BE2C (cell line): Measurements from ENCODE around the gene CCDC158.

Source experiments
- DNase-seq: peaks from one replicate; pipeline ENCODE4 v3.0.0-alpha.2; 2020
- H3K27me3 ChIP-seq: fragments of 250-450 bp; sonication (Bioruptor Pico); 2 replicates; pipeline ENCODE4 v1.5.1; 2020; ENCODE audit warnings: mild to moderate bottlenecking
- H3K36me3 ChIP-seq: fragments of 250-450 bp; sonication (Bioruptor Pico); 2 replicates; pipeline ENCODE4 v1.5.1; 2020; ENCODE audit warnings: mild to moderate bottlenecking
- H3K4me1 ChIP-seq: fragments of 250-450 bp; sonication (Bioruptor Pico); 2 replicates; pipeline ENCODE4 v1.5.1; 2020
- H3K4me3 ChIP-seq: 2 replicates; pipeline ENCODE4 v1.5.1; 2011; ENCODE audit warnings: low read depth, low read length
- H3K9me3 ChIP-seq: fragments of 250-450 bp; sonication (Bioruptor Pico); 2 replicates; pipeline ENCODE4 v1.5.1; 2020
- TF ChIP-seq, protein P1 (sequence below): IDR thresholded peaks from 2 replicates; pipeline ENCODE4 v1.5.1; 2012; ENCODE audit warnings: mild to moderate bottlenecking, low read depth, low read length

CCDC158 gene

GRCh38 chr4:76278583-76278982 lies 142.4 kb downstream of the CCDC158 start:
- no peak overlapping the region for H3K4me3 ChIP-seq

GRCh38 chr4:76277667-76278066 lies 143.3 kb downstream of the CCDC158 start:
- H3K9me3 ChIP-seq = no peaks in the 10 kb centered on the region
- peaks cover 7% of the 10 kb centered on the region; the same call in 1 of the 2 replicates for H3K27me3 ChIP-seq
- no peak overlapping the region for H3K4me3 ChIP-seq
- no peaks in the 10 kb centered on the region; the same call in 1 of the 2 replicates for H3K4me1 ChIP-seq
- TF ChIP-seq, protein P1, sequence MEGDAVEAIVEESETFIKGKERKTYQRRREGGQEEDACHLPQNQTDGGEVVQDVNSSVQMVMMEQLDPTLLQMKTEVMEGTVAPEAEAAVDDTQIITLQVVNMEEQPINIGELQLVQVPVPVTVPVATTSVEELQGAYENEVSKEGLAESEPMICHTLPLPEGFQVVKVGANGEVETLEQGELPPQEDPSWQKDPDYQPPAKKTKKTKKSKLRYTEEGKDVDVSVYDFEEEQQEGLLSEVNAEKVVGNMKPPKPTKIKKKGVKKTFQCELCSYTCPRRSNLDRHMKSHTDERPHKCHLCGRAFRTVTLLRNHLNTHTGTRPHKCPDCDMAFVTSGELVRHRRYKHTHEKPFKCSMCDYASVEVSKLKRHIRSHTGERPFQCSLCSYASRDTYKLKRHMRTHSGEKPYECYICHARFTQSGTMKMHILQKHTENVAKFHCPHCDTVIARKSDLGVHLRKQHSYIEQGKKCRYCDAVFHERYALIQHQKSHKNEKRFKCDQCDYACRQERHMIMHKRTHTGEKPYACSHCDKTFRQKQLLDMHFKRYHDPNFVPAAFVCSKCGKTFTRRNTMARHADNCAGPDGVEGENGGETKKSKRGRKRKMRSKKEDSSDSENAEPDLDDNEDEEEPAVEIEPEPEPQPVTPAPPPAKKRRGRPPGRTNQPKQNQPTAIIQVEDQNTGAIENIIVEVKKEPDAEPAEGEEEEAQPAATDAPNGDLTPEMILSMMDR = no peak
- no peak for DNase-seq
- H3K36me3 ChIP-seq = no peaks in the 10 kb centered on the region

More at GRCh38 chr4:76278583-76278982, 142.4 kb downstream of the CCDC158 start:
- Histone ChIP-seq H3K9me3 (no peaks in the 10 kb centered on the region), H3K27me3 (peaks cover 6% of the 10 kb centered on the region; the same call in 1 of the 2 replicates), H3K36me3 (no peaks in the 10 kb centered on the region), H3K4me1 (no peaks in the 10 kb centered on the region; the same call in 1 of the 2 replicates)
- no peak for DNase-seq
- TF ChIP-seq, protein P1 = no peak

- TF ChIP-seq, protein P1 = no peak
- Histone ChIP-seq H3K4me1 (no peaks in the 10 kb centered on the region; the same call in 1 of the 2 replicates), H3K36me3 (no peaks in the 10 kb centered on the region), H3K27me3 (peaks cover 10% of the 10 kb centered on the region), H3K9me3 (no peaks in the 10 kb centered on the region), H3K4me3 (no peak overlapping the region)
- DNase-seq = no peak
These were observed 144.1 kb downstream of the CCDC158 start for GRCh38 chr4:76276813-76277212.

GRCh38 chr4:76275486-76276124 lies 145.3 kb downstream of the CCDC158 start:
- no peak for DNase-seq
- Histone ChIP-seq H3K4me3 (no peak overlapping the region), H3K9me3 (no peaks in the 10 kb centered on the region), H3K4me1 (no peaks in the 10 kb centered on the region), H3K27me3 (peaks cover 14% of the 10 kb centered on the region), H3K36me3 (no peaks in the 10 kb centered on the region)
- TF ChIP-seq, protein P1 = no peak

DNA sequence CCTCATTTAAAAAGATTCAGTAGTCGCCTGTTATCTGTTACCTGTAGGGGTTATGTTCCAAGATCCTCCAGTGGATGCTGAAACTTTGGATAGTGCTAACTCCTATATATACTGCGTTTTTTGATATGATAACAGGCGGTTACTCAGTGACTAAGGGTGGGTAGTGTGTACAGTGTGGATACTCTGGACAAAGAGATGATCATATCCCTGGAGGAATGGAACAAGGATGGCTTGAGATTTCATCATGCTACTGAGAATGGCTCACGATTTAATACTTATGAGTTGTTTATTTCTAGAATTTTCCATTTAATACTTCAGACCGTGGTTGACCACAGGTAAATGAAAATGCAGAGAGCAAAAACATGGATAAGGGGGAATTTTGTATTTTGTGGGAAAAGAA lies 147.9 kb downstream of the CCDC158 start:
- TF ChIP-seq, protein P1 = no peak
- Histone ChIP-seq H3K27me3 (peaks cover 14% of the 10 kb centered on the region), H3K36me3 (no peaks in the 10 kb centered on the region), H3K4me3 (no peak overlapping the region), H3K4me1 (no peaks in the 10 kb centered on the region), H3K9me3 (no peaks in the 10 kb centered on the region)
- DNase-seq = no peak

GRCh38 chr4:76272582-76272981 lies 148.4 kb downstream of the CCDC158 start:
- TF ChIP-seq, protein P1 = no peak
- no peaks in the 10 kb centered on the region for H3K36me3 ChIP-seq
- no peaks in the 10 kb centered on the region for H3K9me3 ChIP-seq
- H3K27me3 ChIP-seq = peaks cover 14% of the 10 kb centered on the region
- no peaks in the 10 kb centered on the region for H3K4me1 ChIP-seq
- no peak for DNase-seq
- no peak overlapping the region for H3K4me3 ChIP-seq
